NCI-H1694 treated with DMSO at 0.1 percent for 48 hours (cell line): ENCODE results near the gene UNG.
A peak's percentile ranks its signal among the peaks of the same experiment; 100 is the strongest.
"Not testable (repeated sequence)": the region's sequence is repeated elsewhere in the genome, so short reads cannot be mapped to it uniquely, and the experiment has no call there.

Experiments used
- DNase-seq: peaks from one replicate; lab custom pipeline; 2025; lab: John Stamatoyannopoulos, UW

The UNG gene

GRCh38 chr12:109097435-109098182, at the start of gene UNG:
TSS of gene UNG (plus strand) at chr12:109097597. CDS start at chr12:109097680, 83 bp downstream.
- peak; percentile 89 for DNase-seq

DNA sequence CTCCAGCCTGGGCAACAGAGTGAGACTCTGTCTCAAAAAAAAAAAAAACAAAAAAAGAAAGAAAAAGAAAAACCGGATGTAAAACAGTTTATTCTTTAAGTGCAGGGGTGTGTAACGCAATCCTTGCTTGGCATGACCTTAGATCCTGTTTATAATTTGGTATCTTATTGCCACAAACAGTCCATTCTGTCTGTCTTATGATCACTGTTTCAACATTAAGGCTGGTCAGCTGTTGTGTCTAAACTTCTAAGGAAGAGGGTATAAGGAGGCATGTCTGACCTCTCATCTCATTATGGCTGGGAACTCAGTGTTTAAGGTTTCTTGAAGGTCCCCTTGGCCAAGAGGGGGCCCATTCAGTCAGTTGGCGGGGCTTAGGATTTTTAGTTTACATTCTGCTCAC, 48.7 kb upstream of the UNG start:
- DNase-seq, result not testable (repeated sequence)

DNA sequence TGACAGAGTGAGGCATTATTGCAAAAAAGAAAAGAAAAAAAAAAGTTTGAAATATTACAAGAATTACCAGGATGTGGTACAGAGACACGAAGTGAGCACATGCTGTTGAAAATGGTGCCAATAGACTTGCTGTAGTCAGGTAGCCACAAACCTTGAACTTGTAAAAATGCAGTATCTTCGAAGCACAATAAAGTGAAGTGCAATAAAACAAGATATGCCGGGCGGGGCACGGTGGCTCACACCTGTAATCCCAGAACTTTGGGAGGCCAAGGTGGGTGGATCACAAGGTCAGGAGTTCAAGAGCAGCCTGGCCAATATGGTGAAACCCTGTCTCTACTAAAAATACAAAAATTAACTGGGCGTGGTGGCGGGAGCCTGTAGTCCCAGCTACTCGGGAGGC, 47.6 kb upstream of the UNG start:
- not testable (repeated sequence) for DNase-seq

DNA sequence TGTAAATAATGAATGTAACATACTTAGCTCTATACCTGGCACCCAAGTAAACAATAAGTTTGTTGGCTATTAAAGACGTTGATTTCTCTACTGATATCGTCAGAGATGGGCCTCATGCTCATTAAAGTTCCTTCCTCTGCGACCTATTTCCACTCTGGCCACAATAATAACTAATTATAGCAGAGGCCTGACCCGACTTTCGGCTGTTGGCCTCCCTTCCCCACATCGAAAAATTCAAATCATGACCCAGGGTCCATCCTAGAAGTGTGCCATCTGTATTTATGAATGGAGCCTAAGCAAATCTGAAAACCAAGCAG, 45.3 kb upstream of the UNG start:
- DNase-seq, result no peak

- DNase-seq, result peak; percentile 54
These were observed 44.7 kb upstream of the UNG start, which contains the start of gene USP30 for GRCh38 chr12:109052414-109053323. TSS of gene USP30 (plus strand) at chr12:109052576. CDS start at chr12:109052679, 103 bp downstream.

GRCh38 chr12:109053382-109054123, 43.8 kb upstream of the UNG start:
- no peak for DNase-seq

GRCh38 chr12:109054124-109054513, 43.3 kb upstream of the UNG start:
- DNase-seq, result not testable (repeated sequence)

GRCh38 chr12:109054520-109054919, 42.9 kb upstream of the UNG start:
- DNase-seq, result no peak

- DNase-seq, result no peak
These were observed 40.5 kb upstream of the UNG start for GRCh38 chr12:109056891-109057290.

GRCh38 chr12:109057376-109057775, 40.0 kb upstream of the UNG start:
- no peak for DNase-seq

DNA sequence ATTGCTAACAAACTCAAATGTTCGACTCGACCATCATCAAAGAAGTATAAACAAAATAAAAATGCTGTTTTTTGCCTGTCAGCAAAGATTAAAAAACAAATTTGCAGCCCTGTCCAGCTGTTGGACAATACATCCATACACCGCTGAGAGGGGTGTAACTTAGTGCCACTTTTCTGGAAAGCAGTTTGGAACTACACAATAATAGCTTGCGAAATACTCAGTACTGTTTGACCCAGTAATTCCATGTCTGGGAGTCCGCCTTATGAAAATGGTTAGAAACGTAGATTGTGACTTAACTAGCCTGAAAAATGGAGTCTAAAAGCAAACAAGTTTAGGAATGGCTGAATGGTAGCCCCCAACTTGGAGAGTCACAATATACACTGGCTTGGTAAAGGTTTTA, 38.6 kb upstream of the UNG start:
- no peak for DNase-seq

DNA sequence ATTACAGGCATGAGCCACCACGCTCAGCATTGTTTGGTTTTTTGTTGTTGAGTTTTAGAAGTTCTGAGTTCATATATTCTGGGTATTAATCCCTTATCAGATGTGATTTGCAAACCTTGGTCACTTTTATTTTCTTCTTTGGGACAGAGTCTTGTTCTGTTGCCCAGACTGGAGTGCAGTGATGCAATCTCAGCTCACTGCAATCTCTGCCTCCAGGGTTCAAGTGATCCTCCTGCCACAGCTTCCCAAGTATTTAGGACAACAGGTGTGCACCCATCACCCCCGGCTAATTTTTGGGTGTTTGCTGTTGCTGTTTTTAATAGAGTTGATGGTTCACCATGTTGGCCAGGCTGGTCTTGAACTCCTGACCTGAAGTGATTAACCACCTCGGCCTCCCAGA, 33.3 kb upstream of the UNG start:
- no peak for DNase-seq

DNA sequence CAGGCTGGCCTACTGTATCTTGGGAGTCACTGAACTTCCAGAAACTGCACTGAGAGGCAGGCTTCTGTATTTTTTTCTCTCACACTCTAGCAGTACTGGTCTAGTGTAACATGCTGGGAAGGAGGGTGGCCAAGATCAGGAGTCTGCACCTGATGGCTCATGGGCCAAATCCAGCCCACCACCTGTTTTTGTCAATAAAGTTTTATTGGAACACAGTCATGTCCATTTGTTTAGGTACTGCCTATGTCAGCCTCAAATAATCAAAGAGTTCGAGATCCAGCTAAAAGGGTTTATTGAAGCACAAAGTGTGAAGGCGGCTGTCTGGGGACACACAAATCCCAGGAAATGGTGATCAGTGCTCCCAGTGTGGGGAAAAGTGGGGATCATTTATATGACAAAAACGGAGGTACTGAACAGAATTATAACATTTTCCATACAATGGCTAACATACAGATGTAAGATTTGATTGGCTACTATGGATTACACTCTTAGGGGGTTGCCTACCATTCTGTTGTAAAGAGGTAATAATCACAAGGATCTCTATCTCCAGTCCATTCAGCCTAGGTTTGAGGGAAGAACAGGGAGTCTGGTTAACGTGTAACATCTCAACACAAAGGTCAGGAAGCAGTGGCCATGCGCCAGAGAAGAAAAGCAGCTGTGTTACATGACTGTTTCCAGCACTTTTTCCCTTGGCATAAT, 32.1 kb upstream of the UNG start:
- DNase-seq, result no peak

- no peak for DNase-seq
These were observed 31.6 kb upstream of the UNG start for GRCh38 chr12:109065853-109066193.

DNA sequence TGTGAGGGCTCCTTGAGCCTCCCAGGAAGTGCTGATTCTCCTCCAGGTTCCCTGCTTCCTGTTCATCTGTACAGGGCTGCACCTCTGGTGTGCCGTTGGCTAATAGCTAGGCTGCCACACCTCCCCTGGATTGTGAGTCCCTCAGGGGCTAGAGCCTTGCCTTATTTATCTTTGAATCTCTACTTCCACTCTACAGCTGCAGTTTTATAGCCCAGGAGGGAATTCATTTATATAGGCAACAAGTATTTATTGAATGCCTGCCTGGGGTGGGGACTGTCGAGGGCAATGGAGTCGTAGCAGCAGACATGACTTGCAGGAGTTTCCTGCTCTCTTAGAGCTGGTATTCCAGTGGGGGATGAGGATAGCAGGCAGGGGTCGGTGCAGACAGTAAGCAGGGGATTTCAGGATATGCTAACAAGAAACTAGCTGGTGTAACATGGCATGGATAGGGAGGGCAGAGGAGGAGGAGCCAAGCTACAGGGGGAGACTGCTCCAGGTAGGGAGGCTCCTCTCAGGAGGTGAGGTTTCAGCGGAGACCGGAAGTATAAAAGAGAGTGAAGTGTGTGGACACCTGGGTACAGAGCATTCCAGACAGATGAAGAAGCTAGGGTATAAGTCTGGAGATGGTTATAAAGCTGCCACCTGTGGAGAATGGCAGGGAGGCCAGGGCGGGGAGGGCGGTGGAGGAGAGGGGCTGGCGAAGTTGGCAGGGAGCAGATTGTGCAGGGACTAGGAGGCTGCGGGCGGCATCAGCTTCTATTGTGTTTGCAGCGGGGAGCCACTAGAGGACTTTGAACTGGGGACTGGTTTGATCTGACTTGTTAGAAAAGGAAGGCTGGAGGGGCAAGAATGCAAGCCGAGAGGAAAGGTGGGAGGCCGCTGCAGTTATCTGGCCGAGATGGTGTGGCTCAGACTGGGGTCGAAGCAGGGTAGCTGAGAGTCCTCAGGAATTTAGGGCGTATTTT, 27.8 kb upstream of the UNG start:
- no peak for DNase-seq

DNA sequence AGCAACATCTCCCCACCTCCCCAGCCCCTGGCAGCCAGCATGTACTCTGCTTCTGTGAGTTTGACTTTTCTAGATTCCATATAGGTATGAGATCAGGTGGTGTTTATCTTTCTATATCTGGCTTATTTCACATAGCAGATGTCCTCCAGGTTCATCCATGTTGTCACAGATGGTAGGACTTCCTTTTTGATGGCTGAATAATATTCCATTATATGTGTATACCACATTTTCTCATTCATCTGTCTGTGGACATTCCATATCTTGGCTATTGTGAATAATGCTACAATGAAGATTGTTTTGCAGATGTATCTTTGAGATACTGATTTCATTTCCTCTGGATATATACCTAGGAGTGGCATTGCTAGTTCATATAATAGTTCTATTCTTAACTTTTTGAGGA, 22.5 kb upstream of the UNG start:
- no peak for DNase-seq

DNA sequence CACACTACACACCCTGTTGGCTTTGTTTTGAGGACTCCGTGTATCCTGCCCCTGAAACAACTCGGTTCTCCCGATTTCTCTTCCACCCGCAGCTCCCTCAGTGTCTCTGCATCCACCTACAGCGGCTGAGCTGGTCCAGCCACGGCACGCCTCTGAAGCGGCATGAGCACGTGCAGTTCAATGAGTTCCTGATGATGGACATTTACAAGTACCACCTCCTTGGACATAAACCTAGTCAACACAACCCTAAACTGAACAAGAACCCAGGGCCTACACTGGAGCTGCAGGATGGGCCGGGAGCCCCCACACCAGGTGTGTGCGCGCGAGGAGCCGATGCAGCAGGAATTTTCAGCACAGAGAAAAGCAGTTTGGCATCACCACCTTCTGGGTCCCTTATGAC, 14.6 kb upstream of the UNG start:
- DNase-seq, result no peak

- no peak for DNase-seq
These were observed 13.0 kb upstream of the UNG start for GRCh38 chr12:109084425-109084824.

- DNase-seq, result no peak
These were observed 11.8 kb upstream of the UNG start for GRCh38 chr12:109085590-109085989.

DNA sequence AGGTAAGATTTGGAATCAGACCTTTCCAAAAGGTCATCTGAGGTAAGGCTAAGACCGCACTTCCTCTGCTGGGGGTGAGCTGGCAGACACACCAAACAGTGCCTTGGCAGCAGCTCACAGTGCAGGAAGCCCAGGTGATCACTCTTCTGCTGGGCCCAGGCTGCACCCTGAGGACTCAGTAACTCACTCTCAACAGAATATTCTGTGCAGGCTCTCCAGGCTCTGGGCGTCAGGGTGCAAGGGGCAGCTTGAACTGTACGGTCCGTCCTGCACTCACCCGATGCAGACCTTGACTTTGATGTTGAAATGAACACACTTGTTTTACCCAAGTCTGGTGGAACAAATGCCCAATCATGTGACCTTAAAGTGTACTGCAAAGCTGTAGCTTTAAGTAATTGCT, 10.1 kb upstream of the UNG start:
- no peak for DNase-seq

- DNase-seq, result no peak
These were observed 8.6 kb upstream of the UNG start for GRCh38 chr12:109088818-109089217.
